HCT116 (cell line): ENCODE measurements around the gene FHIT. TPM values are rescaled to one million over a fixed set of nuclear protein-coding genes. Genes with fewer than 3 reads are reported as not detected.

Source experiments
- ATAC-seq: fragments of 200-7000 bp; cut with Tn5 transposase; 2 replicates; pipeline ENCODE4 v1.9.1; 2020; ENCODE audit warnings: mild to moderate bottlenecking, moderate library complexity
- BruUV-seq: library from RNA; stranded (reverse); fragments of 400-500 nt; replicated peaks from 2 replicates; lab custom pipeline; 2021; lab: Mats Ljungman, UMichigan
- CTCF ChIA-PET: fragments of 300-600 bp; sonication (Branson Sonifier 250); formaldehyde crosslinking; loops from one replicate; lab custom pipeline; 2021; ENCODE audit warnings: antibody characterized with exemption; lab: Charles Lee
- POLR2A ChIA-PET: fragments of 300-600, 350-600 bp; sonication (Branson Sonifier 250); formaldehyde crosslinking; loops from one replicate; lab custom pipeline; 2021; ENCODE audit warnings: antibody characterized with exemption; lab: Charles Lee
- RAD21 ChIA-PET, 2 experiments: fragments of 300-600 bp; sonication (Branson Sonifier 250); formaldehyde crosslinking; loops; one replicate each; lab custom pipeline; 2023; ENCODE audit warnings: low total read pairs in 2 of 2; ENCODE audit not compliant: uncharacterized antibody in 2 of 2, unreplicated experiment in 2 of 2, low non-redundant PET in 1 of 2; lab: Charles Lee
- DNase-seq: peaks from one replicate; pipeline ENCODE4 v3.0.0-alpha.2; 2010; ENCODE audit warnings: low read depth, low spot score
- H2AFZ ChIP-seq: fragments of 200-600 bp; shearing (Covaris generic), sonication (generic); 2 replicates; pipeline ENCODE4 v1.6.1; 2017; ENCODE audit warnings: low read depth, mixed run types, mixed read lengths, antibody characterized with exemption, low read length; ENCODE audit not compliant: poor library complexity, severe bottlenecking
- H3K27ac ChIP-seq: 2 replicates; pipeline ENCODE4 v1.5.1; 2012; ENCODE audit warnings: low read depth, low read length
- H3K27me3 ChIP-seq: fragments of 200-600 bp; sonication (generic); 2 replicates; pipeline ENCODE4 v1.6.1; 2016; ENCODE audit warnings: mixed run types, low read length, mixed read lengths; ENCODE audit not compliant: insufficient read depth
- H3K36me3 ChIP-seq, 2 experiments: fragments of 200-500 bp in 1 of 2; fragments of 200-600 bp in 1 of 2; sonication (Bioruptor generic) in 1 of 2; sonication (generic) in 1 of 2; 2 replicates each; pipeline versions ENCODE4 v1.5.1 to v1.6.1; 2014 to 2016; ENCODE audit warnings: low read length in 2 of 2, inconsistent platforms in 1 of 2, mixed read lengths in 1 of 2, mixed run types in 1 of 2; ENCODE audit not compliant: insufficient read depth in 2 of 2, control insufficient read depth in 1 of 2
- H3K4me1 ChIP-seq, 2 experiments: fragments of 200-600 bp in 1 of 2; sonication (generic) in 1 of 2; 2 replicates each; pipeline versions ENCODE4 v1.5.1 to v1.6.1; 2012 to 2017; ENCODE audit warnings: low read length in 2 of 2, inconsistent platforms in 1 of 2, mild to moderate bottlenecking in 1 of 2, mixed read lengths in 1 of 2, mixed run types in 1 of 2, moderate library complexity in 1 of 2; ENCODE audit not compliant: insufficient read depth in 2 of 2, control insufficient read depth in 1 of 2
- H3K4me2 ChIP-seq: fragments of 200-600 bp; sonication (generic); 2 replicates; pipeline ENCODE4 v1.6.1; 2017; ENCODE audit warnings: mixed run types, low read length, mixed read lengths
- H3K4me3 ChIP-seq, 2 experiments: fragments of 200-600 bp in 1 of 2; sonication (generic) in 1 of 2; replicated peaks in 1 of 2; 2 replicates each; pipeline ENCODE4 v1.5.1; 2011 to 2016; ENCODE audit warnings: low read length in 2 of 2, control low read depth in 1 of 2, low read depth in 1 of 2, mild to moderate bottlenecking in 1 of 2, mixed read lengths in 1 of 2, mixed run types in 1 of 2
- H3K79me2 ChIP-seq: fragments of 200-600 bp; sonication (generic); 2 replicates; pipeline ENCODE4 v1.6.1; 2017; ENCODE audit warnings: mild to moderate bottlenecking, mixed run types, low read length, moderate library complexity, mixed read lengths; ENCODE audit not compliant: insufficient read depth
- H3K9ac ChIP-seq: fragments of 200-600 bp; sonication (generic); 2 replicates; pipeline ENCODE4 v1.6.1; 2016; ENCODE audit warnings: low read length, mixed read lengths
- H3K9me2 ChIP-seq: fragments of 200-600 bp; sonication (generic), shearing (Covaris generic); 2 replicates; pipeline ENCODE4 v1.6.1; 2017; ENCODE audit warnings: mixed run types, mild to moderate bottlenecking, moderate library complexity; ENCODE audit not compliant: insufficient read depth
- H3K9me3 ChIP-seq, 2 experiments: fragments of 200-500 bp in 1 of 2; fragments of 200-600 bp in 1 of 2; sonication (Bioruptor generic) in 1 of 2; sonication (generic) in 1 of 2; 2 replicates each; pipeline ENCODE4 v1.6.1; 2014 to 2017; ENCODE audit warnings: low read length in 2 of 2, mixed read lengths in 2 of 2, inconsistent platforms in 1 of 2, low read depth in 1 of 2, mild to moderate bottlenecking in 1 of 2, mixed run types in 1 of 2, moderate library complexity in 1 of 2; ENCODE audit not compliant: control insufficient read depth in 1 of 2, insufficient read depth in 1 of 2
- H4K20me1 ChIP-seq: fragments of 200-600 bp; sonication (generic), shearing (Covaris generic); 2 replicates; pipeline ENCODE4 v1.6.1; 2017; ENCODE audit warnings: mixed run types, mild to moderate bottlenecking, moderate library complexity; ENCODE audit not compliant: insufficient read depth
- CEBPB ChIP-seq: IDR thresholded peaks from 2 replicates; pipeline ENCODE4 v1.6.1; 2012; ENCODE audit warnings: low read depth
- ELF1 ChIP-seq: IDR thresholded peaks from 2 replicates; pipeline ENCODE4 v1.6.1; 2012; ENCODE audit warnings: low read depth, borderline replicate concordance
- EZH2 ChIP-seq: fragments of 200-600 bp; sonication (generic); IDR thresholded peaks from 2 replicates; pipeline ENCODE4 v1.6.1; 2017; ENCODE audit warnings: antibody characterized with exemption, mixed run types
- EZH2phosphoT487 ChIP-seq: fragments of 200-600 bp; IDR thresholded peaks from 2 replicates; pipeline ENCODE4 v1.6.1; 2018; ENCODE audit warnings: antibody characterized with exemption, borderline replicate concordance
- JUND ChIP-seq: IDR thresholded peaks from 2 replicates; pipeline ENCODE4 v1.6.1; 2012
- POLR2AphosphoS5 ChIP-seq: IDR thresholded peaks from 2 replicates; pipeline ENCODE4 v1.6.1; 2011; ENCODE audit warnings: mild to moderate bottlenecking, low read depth, low read length, moderate library complexity
- RAD21 ChIP-seq: IDR thresholded peaks from 2 replicates; pipeline ENCODE4 v1.6.1; 2012; ENCODE audit warnings: low read depth, mild to moderate bottlenecking
- SIN3A ChIP-seq: IDR thresholded peaks from 2 replicates; pipeline ENCODE4 v1.6.1; 2012; ENCODE audit warnings: low read depth
- SP1 ChIP-seq: IDR thresholded peaks from 2 replicates; pipeline ENCODE4 v1.6.1; 2012; ENCODE audit warnings: low read depth
- SRF ChIP-seq: IDR thresholded peaks from 2 replicates; pipeline ENCODE4 v1.6.1; 2012; ENCODE audit warnings: low read depth
- YY1 ChIP-seq: IDR thresholded peaks from 2 replicates; pipeline ENCODE4 v1.6.1; 2011; ENCODE audit warnings: low read length, low read depth, moderate library complexity, mild to moderate bottlenecking; ENCODE audit not compliant: insufficient replicate concordance; ENCODE audit errors: extremely low read depth
- ZFX ChIP-seq: fragments of 450-650 bp; IDR thresholded peaks from 2 replicates; pipeline ENCODE4 v1.6.1; 2017
- ZNF274 ChIP-seq: fragments of 200-500 bp; sonication (Bioruptor generic); IDR thresholded peaks from 2 replicates; pipeline ENCODE4 v1.6.1; 2014; ENCODE audit warnings: mild to moderate bottlenecking, low read depth, low read length, inconsistent platforms
- intact Hi-C: fragments of 100-400 bp; cut with micrococcal nuclease; formaldehyde crosslinking; loops from 2 replicates; pipeline ENCODE4 v1.10.0; 2022
- total RNA-seq: library from RNA; stranded (reverse); gene quantifications from one replicate; pipeline ENCODE4 v1.2.1, GENCODE V29; 2021; ENCODE audit not compliant: unreplicated experiment
- TF ChIP-seq, protein P1 (sequence below): IDR thresholded peaks from 2 replicates; pipeline ENCODE4 v1.6.1; 2012
- TF ChIP-seq, protein P2 (sequence below): IDR thresholded peaks from 2 replicates; pipeline ENCODE4 v1.6.1; 2012; ENCODE audit warnings: low read depth
- TF ChIP-seq, protein P3 (sequence below), 3 experiments: fragments of 200-600 bp in 1 of 3; sonication (generic) in 1 of 3; IDR thresholded peaks in 2 of 3; conservative IDR thresholded peaks in 1 of 3; 2 replicates each; pipeline ENCODE4 v1.5.1; 2012 to 2017; ENCODE audit warnings: low read depth in 2 of 3, low read length in 2 of 3, antibody characterized with exemption in 1 of 3, borderline replicate concordance in 1 of 3, control low read depth in 1 of 3, mild to moderate bottlenecking in 1 of 3, mixed read lengths in 1 of 3, mixed run types in 1 of 3, moderate library complexity in 1 of 3; ENCODE audit not compliant: insufficient read depth in 1 of 3
- TF ChIP-seq, protein P4 (sequence below): IDR thresholded peaks from 2 replicates; pipeline ENCODE4 v1.6.1; 2011; ENCODE audit warnings: mild to moderate bottlenecking, low read length, moderate library complexity; ENCODE audit not compliant: insufficient replicate concordance; ENCODE audit errors: extremely low read depth

The FHIT gene
- total RNA-seq, 1 experiment from 2014 or later = 20.1 TPM

DNA sequence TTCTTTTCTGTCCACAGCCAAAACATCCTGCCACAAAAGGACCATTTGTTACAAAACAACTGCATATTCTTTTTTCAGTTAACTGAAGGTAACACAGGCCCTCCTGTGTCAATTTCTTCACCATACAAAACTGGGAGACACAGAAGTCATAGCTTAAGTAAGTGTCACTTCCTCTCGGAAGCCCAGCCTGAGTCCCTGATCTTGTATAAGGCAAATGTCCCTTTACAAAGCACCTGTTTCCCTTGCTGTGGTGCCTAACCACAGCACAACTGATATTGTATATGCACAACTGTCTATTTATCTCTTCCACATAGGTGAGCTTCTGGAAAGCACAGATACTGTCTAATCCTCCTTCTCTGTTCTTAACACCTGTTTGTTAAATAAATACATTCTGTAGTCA, 293.7 kb downstream of the FHIT start:
- Histone ChIP-seq H3K9me3 (no peaks in the 10 kb centered on the region), H3K9me2 (no peaks in the 10 kb centered on the region), H3K27ac (no peak overlapping the region), H3K79me2 (no peaks in the 10 kb centered on the region), H3K4me3 (no peak overlapping the region), H3K27me3 (no peaks in the 10 kb centered on the region), H2AFZ (no peak overlapping the region), H4K20me1 (no peaks in the 10 kb centered on the region), H3K4me1 (no peaks in the 10 kb centered on the region), H3K9ac (no peak overlapping the region), H3K4me2 (no peak overlapping the region), H3K36me3 (no peaks in the 10 kb centered on the region)
- intact Hi-C loops = no loop called here
- no peak for ATAC-seq
- RAD21 ChIA-PET = no interaction called here
- TF ChIP-seq RAD21 (no peak), EZH2 (no peak), ZNF274 (no peak), EZH2phosphoT487 (no peak), ELF1 (no peak), JUND (no peak), SP1 (no peak), POLR2AphosphoS5 (no peak), SIN3A (no peak), YY1 (no peak), ZFX (no peak), CEBPB (no peak), SRF (no peak)
- TF ChIP-seq, protein P1, sequence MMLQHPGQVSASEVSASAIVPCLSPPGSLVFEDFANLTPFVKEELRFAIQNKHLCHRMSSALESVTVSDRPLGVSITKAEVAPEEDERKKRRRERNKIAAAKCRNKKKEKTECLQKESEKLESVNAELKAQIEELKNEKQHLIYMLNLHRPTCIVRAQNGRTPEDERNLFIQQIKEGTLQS = no peak
- TF ChIP-seq, protein P2, sequence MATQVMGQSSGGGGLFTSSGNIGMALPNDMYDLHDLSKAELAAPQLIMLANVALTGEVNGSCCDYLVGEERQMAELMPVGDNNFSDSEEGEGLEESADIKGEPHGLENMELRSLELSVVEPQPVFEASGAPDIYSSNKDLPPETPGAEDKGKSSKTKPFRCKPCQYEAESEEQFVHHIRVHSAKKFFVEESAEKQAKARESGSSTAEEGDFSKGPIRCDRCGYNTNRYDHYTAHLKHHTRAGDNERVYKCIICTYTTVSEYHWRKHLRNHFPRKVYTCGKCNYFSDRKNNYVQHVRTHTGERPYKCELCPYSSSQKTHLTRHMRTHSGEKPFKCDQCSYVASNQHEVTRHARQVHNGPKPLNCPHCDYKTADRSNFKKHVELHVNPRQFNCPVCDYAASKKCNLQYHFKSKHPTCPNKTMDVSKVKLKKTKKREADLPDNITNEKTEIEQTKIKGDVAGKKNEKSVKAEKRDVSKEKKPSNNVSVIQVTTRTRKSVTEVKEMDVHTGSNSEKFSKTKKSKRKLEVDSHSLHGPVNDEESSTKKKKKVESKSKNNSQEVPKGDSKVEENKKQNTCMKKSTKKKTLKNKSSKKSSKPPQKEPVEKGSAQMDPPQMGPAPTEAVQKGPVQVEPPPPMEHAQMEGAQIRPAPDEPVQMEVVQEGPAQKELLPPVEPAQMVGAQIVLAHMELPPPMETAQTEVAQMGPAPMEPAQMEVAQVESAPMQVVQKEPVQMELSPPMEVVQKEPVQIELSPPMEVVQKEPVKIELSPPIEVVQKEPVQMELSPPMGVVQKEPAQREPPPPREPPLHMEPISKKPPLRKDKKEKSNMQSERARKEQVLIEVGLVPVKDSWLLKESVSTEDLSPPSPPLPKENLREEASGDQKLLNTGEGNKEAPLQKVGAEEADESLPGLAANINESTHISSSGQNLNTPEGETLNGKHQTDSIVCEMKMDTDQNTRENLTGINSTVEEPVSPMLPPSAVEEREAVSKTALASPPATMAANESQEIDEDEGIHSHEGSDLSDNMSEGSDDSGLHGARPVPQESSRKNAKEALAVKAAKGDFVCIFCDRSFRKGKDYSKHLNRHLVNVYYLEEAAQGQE = no peak
- TF ChIP-seq, protein P3, sequence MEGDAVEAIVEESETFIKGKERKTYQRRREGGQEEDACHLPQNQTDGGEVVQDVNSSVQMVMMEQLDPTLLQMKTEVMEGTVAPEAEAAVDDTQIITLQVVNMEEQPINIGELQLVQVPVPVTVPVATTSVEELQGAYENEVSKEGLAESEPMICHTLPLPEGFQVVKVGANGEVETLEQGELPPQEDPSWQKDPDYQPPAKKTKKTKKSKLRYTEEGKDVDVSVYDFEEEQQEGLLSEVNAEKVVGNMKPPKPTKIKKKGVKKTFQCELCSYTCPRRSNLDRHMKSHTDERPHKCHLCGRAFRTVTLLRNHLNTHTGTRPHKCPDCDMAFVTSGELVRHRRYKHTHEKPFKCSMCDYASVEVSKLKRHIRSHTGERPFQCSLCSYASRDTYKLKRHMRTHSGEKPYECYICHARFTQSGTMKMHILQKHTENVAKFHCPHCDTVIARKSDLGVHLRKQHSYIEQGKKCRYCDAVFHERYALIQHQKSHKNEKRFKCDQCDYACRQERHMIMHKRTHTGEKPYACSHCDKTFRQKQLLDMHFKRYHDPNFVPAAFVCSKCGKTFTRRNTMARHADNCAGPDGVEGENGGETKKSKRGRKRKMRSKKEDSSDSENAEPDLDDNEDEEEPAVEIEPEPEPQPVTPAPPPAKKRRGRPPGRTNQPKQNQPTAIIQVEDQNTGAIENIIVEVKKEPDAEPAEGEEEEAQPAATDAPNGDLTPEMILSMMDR (IDR thresholded peaks at IDR 0.05 in 2 of 3, conservative IDR thresholded peaks at IDR 0.05 in 1 of 3; ENCODE audit: borderline replicate concordance in 1 of 3, insufficient read depth in 1 of 3, low read depth in 2 of 3, low read length in 2 of 3) = no peak
- TF ChIP-seq, protein P4, sequence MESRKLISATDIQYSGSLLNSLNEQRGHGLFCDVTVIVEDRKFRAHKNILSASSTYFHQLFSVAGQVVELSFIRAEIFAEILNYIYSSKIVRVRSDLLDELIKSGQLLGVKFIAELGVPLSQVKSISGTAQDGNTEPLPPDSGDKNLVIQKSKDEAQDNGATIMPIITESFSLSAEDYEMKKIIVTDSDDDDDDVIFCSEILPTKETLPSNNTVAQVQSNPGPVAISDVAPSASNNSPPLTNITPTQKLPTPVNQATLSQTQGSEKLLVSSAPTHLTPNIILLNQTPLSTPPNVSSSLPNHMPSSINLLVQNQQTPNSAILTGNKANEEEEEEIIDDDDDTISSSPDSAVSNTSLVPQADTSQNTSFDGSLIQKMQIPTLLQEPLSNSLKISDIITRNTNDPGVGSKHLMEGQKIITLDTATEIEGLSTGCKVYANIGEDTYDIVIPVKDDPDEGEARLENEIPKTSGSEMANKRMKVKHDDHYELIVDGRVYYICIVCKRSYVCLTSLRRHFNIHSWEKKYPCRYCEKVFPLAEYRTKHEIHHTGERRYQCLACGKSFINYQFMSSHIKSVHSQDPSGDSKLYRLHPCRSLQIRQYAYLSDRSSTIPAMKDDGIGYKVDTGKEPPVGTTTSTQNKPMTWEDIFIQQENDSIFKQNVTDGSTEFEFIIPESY = no peak
- no peak for DNase-seq
- no TSS peak for BruUV-seq
- POLR2A ChIA-PET = no interaction called here
- CTCF ChIA-PET = no interaction called here
